Kidney (tissue), 14 donors: ENCODE results near the gene KLK1. TPM values are rescaled to one million over a fixed set of nuclear protein-coding genes. Genes with fewer than 3 reads are reported as not detected.

Experiments used
- DNase-seq, 5 donors: peaks; one replicate each; pipeline ENCODE4 v3.0.0-alpha.2; 2013 to 2020
- FAIRE-seq: peaks from 2 replicates; lab custom pipeline; 2012; peaks lifted over from hg19 to GRCh38; lab: Jason Lieb, UNC
- H3K27ac ChIP-seq, 2 donors: one replicate each; pipeline ENCODE4 v1.7.0; 2013; ENCODE audit warnings: low read depth in 2 of 2, low read length in 2 of 2, inconsistent platforms in 1 of 2
- H3K27me3 ChIP-seq: one replicate; pipeline ENCODE4 v1.7.1; 2013; ENCODE audit warnings: low read length, inconsistent platforms; ENCODE audit not compliant: control insufficient read depth, insufficient read depth
- H3K36me3 ChIP-seq, 3 donors: one replicate each; pipeline versions ENCODE4 v1.7.0 to v1.7.1; 2013; ENCODE audit warnings: low read length in 3 of 3, control low read depth in 1 of 3, inconsistent platforms in 1 of 3; ENCODE audit not compliant: insufficient read depth in 3 of 3, control insufficient read depth in 2 of 3
- H3K4me1 ChIP-seq, 3 donors: one replicate each; pipeline versions ENCODE4 v1.7.0 to v1.7.1; 2013; ENCODE audit warnings: low read length in 3 of 3, inconsistent platforms in 1 of 3, low read depth in 1 of 3; ENCODE audit not compliant: control insufficient read depth in 2 of 3, insufficient read depth in 2 of 3
- H3K4me3 ChIP-seq, 3 donors: one replicate each; pipeline versions ENCODE4 v1.7.0 to v1.8.1; 2013; ENCODE audit warnings: low read length in 3 of 3, control low read depth in 1 of 3, inconsistent platforms in 1 of 3
- H3K9ac ChIP-seq, 3 donors: one replicate each; pipeline versions ENCODE4 v1.7.0 to v1.7.1; 2013; ENCODE audit warnings: low read length in 3 of 3, control low read depth in 1 of 3, inconsistent platforms in 1 of 3
- H3K9me3 ChIP-seq, 3 donors: one replicate each; pipeline versions ENCODE4 v1.7.0 to v1.7.1; 2013; ENCODE audit warnings: low read length in 3 of 3, control low read depth in 1 of 3, inconsistent platforms in 1 of 3; ENCODE audit not compliant: control insufficient read depth in 2 of 3, insufficient read depth in 1 of 3
- CTCF ChIP-seq: IDR thresholded peaks from 3 replicates; pipeline ENCODE4 v1.5.1; 2012; ENCODE audit warnings: mild to moderate bottlenecking, moderate library complexity, borderline replicate concordance; ENCODE audit not compliant: insufficient read depth; ENCODE audit errors: extremely low read depth
- intact Hi-C: fragments of 100-400 bp; cut with DNase I; formaldehyde crosslinking; loops from one replicate; pipeline ENCODE4 v1.11.1; 2022
- polyA plus RNA-seq: library from polyadenylated mRNA; stranded (reverse); fragments of 350-450 nt; fragmentation: Illumina TruSeq; extraction: RNeasy Lipid Tissue Mini Kit (QIAGEN cat#74804); gene quantifications from one replicate; pipeline ENCODE4 v1.2.3, GENCODE V29; 2014; ENCODE audit warnings: low read depth, low replicate concordance; ENCODE audit not compliant: insufficient read depth
- total RNA-seq: library from RNA; stranded (reverse); fragmentation: NEBNext Ultra II Directional; extraction: Animal tissue kit (Norgen Biotek cat#: 25700); gene quantifications from one replicate; pipeline ENCODE4 v1.2.1, GENCODE V29; 2021
- donor health status: control.
- donor health status: control.
- donor health status: control.
- donor health status: control.
- donor health status: control.
- donor health status: DM: yes; HTN: yes; CAD: no.
- donor health status: Normal renal cell carcinoma (clear cell type).

The KLK1 gene
- total and polyA plus RNA-seq, 2 donors from 2014 or later = 0.41 to 827 TPM

GRCh38 chr19:50869479-50869878 lies 45.9 kb upstream of the KLK1 start:
- H3K36me3 ChIP-seq = no peaks in the 10 kb centered on the region
- no peak for TF ChIP-seq CTCF
- H3K9me3 ChIP-seq = no peaks in the 10 kb centered on the region

GRCh38 chr19:50861496-50862286 lies 38.1 kb upstream of the KLK1 start:
- no peak overlapping the region for H3K9ac ChIP-seq
- intact Hi-C loops = no loop called here
- no peaks in the 10 kb centered on the region for H3K4me1 ChIP-seq
- TF ChIP-seq CTCF = no peak
- H3K9me3 ChIP-seq = peaks cover 0 to 8% (median 0%) of the 10 kb centered on the region in 3 donors
- H3K4me3 ChIP-seq = no peak overlapping the region
- H3K36me3 ChIP-seq = no peaks in the 10 kb centered on the region
- FAIRE-seq (no peak), DNase-seq (peak in 2 of 5 donors; percentile 21 to 32)
- no peak overlapping the region for H3K27ac ChIP-seq
- H3K27me3 ChIP-seq = no peaks in the 10 kb centered on the region

More at GRCh38 chr19:50869479-50869878, 45.9 kb upstream of the KLK1 start:
- FAIRE-seq = no peak
- Histone ChIP-seq H3K27me3 (no peaks in the 10 kb centered on the region), H3K9ac (no peak overlapping the region), H3K4me1 (no peaks in the 10 kb centered on the region), H3K27ac (no peak overlapping the region), H3K4me3 (no peak overlapping the region)
- intact Hi-C loops = no loop called here
- no peak for DNase-seq

- Histone ChIP-seq H3K9me3 (peaks cover 0 to 8% (median 0%) of the 10 kb centered on the region in 3 donors), H3K27me3 (no peaks in the 10 kb centered on the region), H3K9ac (no peak overlapping the region), H3K27ac (no peak overlapping the region), H3K36me3 (no peaks in the 10 kb centered on the region), H3K4me1 (no peaks in the 10 kb centered on the region), H3K4me3 (no peak overlapping the region)
- DNase-seq (no peak), FAIRE-seq (no peak)
- no peak for TF ChIP-seq CTCF
- intact Hi-C loops = no loop called here
These were observed 37.4 kb upstream of the KLK1 start for GRCh38 chr19:50861010-50861409.
